Dermis blood vessel endothelial cell (primary cell): ENCODE measurements around the gene ZMIZ2. TPM values are rescaled to one million over a fixed set of nuclear protein-coding genes. Genes with fewer than 3 reads are reported as not detected.
"Not testable (repeated sequence)": the region's sequence is repeated elsewhere in the genome, so short reads cannot be mapped to it uniquely, and the experiment has no call there.

ENCODE experiments used
- DNase-seq: peaks from one replicate; pipeline ENCODE4 v3.0.0; 2010
- total RNA-seq: library from RNA; depleted of rRNA; stranded (reverse); fragments of >200 nt; gene quantifications from 2 replicates; pipeline ENCODE4 v1.2.3, GENCODE V29; 2014

Gene ZMIZ2
- total RNA-seq, 1 donor from 2014 or later = 10.6 TPM

- peak; percentile 27 for DNase-seq
Measured at GRCh38 chr7:44729949-44730590, 18.6 kb upstream of the ZMIZ2 start.

- DNase-seq = not testable (repeated sequence)
Measured at GRCh38 chr7:44732971-44733370, 15.7 kb upstream of the ZMIZ2 start.

- DNase-seq = peak; percentile 56
Measured at GRCh38 chr7:44733708-44734481, 14.8 kb upstream of the ZMIZ2 start.

DNA sequence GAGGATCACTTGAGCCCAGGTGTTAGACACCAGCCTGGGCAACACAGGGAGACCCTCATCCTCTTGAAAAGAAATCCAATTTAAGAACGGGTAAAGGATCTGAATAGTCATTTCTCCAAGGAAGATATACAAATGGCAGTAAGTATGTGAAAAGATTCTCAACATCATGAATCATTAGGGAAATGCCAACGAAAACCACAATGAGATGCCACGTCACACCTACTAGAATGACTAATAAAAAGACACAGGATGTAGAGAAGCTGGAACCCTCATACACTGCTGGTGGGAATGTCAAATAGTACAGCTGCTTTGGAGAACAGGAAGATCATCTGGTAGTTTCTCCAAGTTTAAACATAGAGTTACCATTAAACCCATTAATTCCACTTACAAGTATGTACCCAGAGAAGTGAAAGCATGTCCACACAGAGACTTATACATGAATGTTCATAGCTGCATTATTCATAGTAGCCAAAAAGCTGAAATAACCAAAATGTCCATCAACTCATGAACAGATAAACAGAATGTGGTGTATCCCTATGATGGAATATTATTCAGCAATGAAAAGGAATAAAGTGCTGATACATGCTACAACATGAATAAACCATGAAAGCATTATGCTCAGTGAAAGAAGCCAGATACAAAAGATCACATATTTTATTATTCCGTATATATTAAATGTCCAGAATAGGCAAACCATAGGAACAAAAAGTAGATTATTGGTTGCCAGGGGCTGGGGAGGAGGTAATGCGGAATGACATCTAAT is 13.1 kb upstream of the ZMIZ2 start:
- DNase-seq = peak; percentile 94

DNA sequence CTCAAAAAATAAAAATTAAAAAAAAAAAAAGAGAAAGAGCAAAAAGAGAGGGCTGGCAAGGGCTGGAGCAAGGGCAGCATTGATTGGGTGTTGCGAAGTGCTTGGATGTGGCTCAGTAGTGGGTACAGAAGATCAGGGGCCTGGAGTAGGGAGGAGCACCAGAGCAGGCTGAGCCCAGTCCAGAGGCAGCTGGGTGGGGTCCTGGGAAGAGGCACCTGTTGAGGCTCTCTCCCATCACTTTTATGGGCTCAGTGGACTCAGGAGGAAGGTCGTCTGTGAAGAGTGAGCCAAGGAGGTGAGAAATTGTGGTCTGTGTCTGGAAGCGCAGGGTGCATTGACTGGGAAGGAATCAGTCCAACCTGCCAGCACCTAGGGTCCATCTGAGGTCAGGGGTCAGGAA is 11.8 kb upstream of the ZMIZ2 start:
- no peak for DNase-seq

DNA sequence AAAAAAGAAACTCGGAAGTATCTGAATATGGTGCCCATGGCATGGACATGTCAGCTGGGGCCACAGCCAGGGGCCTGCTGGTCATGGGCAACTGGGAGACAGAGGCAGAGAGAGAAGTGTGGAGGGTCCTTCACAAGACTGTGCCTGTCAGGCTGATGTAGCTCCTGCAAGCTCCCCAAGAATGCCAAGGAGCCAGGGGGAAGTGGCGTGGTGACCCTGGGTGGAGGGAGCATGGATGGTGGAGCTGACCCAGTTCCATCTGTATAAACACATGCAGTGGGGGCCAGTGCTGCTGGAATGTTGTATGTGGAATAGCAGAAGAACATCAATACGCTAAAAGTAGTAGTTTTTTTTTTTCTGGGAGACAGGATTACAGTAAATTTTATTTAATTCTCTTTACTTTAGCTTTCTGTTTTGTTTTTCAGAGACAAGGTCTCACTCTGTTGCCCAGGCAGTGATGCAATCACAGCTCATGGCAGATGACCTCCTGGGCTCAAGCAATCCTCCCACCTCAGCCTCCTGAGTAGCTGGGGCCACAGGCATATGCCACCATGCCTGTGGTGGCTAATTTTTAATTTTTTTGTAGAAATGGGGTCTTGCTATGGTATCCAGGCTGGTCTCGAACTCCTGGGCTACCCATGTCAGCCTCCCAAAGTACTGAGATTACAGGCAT is 10.5 kb upstream of the ZMIZ2 start:
- no peak for DNase-seq

- DNase-seq = no peak
Measured at GRCh38 chr7:44738876-44739665, 9.6 kb upstream of the ZMIZ2 start.

- no peak for DNase-seq
Measured at GRCh38 chr7:44740055-44740454, 8.6 kb upstream of the ZMIZ2 start.

DNA sequence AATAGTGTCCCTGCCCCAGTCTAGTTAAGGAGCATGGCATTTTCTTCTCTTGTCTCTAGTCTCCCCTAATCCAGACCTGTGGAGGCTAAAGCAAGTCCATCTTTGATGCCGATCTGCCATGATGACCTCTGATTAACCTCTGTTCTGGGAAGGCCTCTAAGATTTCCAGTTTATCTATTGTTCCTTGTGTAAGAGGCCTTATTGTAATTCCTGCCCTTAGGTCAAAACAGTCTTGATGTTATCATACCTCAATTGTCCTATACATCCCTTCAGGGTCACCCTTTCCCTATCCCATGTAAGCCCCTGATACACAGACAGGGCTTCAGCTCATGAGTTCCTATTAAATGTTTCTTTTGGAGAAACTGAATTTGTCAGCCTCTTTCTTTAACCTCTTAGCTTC is 4.9 kb upstream of the ZMIZ2 start:
- peak; percentile 29 for DNase-seq

DNA sequence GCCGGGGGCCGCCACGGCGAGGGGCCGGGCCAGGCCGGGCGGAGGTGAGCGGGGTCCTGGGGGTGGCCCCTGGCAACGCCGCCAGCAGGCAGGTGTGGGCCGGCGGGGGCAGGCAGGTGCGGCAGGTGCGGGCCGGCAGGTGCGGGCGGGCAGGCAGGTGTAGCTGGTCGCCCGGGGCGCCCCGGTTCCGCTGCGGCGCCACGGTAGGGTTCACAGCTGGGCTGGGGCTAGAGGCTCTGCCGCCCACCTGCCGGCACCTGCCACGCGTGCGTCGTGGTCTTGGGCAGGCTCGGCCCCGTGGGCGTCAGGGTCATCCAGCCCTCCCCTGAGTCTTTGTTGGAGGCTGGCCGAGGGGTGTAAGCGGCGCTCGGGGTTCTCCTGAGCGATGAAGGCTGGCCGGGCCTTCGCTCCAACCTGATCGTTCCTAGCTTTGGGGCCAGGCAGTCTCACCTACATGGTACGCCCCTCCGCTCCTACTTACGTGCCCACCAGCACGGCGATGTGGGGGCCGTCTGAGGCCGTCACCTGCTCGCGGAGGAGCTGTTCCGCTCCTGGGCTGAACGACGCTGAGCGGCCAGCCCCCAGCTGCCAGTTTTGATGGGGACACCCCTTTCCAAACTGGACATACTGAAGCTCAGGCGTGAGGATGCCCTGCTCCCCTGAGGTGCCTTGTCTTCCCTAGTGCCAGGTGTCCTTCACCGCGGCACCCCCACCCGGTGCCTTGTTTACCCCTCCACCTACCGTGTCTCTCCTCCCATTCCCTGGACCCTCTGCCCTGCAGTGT is 493 bp downstream of the ZMIZ2 start:
- DNase-seq = no peak

DNA sequence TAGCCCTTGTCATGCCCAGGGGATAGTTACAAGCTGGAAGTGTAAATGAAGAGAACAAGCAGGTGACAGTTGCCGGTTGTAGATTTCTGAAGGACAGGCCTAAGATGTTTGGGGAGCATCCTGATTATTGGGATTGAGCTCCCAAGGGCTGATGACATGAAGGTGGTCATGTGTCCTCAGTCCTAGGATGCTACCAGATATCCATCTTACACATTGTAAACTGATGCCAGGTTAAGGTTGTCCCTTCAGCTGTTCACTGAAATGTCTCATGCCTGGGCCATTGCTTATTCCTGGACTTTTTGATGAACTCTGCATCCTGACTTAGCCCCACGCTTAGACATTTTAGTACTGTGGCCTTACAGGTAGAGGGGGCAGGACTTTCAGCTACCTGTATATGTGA is 1.3 kb downstream of the ZMIZ2 start:
- no peak for DNase-seq

GRCh38 chr7:44750424-44750823 is 1.8 kb downstream of the ZMIZ2 start:
- no peak for DNase-seq

- DNase-seq = no peak
Measured at GRCh38 chr7:44750921-44751571, 2.4 kb downstream of the ZMIZ2 start.

GRCh38 chr7:44752822-44753221 is 4.2 kb downstream of the ZMIZ2 start:
- no peak for DNase-seq

GRCh38 chr7:44754802-44755697 is 6.4 kb downstream of the ZMIZ2 start:
- no peak for DNase-seq

GRCh38 chr7:44755698-44756627 is 7.3 kb downstream of the ZMIZ2 start:
- DNase-seq = peak; percentile 18

DNA sequence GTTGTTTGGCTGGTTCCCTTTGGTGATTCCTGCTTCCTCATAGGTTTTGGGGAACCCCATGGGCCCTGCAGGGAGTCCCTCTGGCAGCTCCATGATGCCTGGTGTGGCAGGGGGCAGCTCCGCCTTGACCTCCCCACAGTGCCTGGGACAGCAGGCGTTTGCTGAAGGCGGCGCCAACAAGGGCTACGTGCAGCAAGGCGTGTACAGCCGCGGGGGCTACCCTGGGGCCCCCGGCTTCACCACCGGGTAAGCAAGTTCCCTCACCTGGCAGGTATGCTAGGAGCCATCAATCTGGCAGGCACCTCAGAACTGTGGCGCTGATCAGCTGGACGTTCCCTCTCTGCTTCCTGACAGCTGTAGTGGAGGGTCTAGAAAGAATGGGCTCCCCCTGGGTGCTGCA is 8.3 kb downstream of the ZMIZ2 start:
- no peak for DNase-seq

- DNase-seq = no peak
Measured at GRCh38 chr7:44757311-44757710, 8.7 kb downstream of the ZMIZ2 start.

GRCh38 chr7:44757739-44758138 is 9.1 kb downstream of the ZMIZ2 start:
- no peak for DNase-seq
